Neural cell (in vitro differentiated cells): Measurements from ENCODE around the gene SGSM1. TPM values are rescaled to one million over a fixed set of nuclear protein-coding genes. Genes with fewer than 3 reads are reported as not detected.

Experiments used
- H2AFZ ChIP-seq: fragments of 200-600, 300-800 bp; sonication (generic), shearing (Covaris generic); 2 replicates; pipeline ENCODE4 v1.6.0; 2014; ENCODE audit warnings: low read depth, mild to moderate bottlenecking, antibody characterized with exemption, low read length, moderate library complexity
- H3F3A ChIP-seq: fragments of 200-600 bp; shearing (Covaris generic); 2 replicates; pipeline ENCODE4 v1.6.1; 2016; ENCODE audit warnings: mild to moderate bottlenecking, moderate library complexity, mixed read lengths, antibody characterized with exemption, low read length; ENCODE audit not compliant: insufficient read depth, poor library complexity, severe bottlenecking
- H3K27ac ChIP-seq: fragments of 200-600, 300-800 bp; sonication (generic), shearing (Covaris generic); 2 replicates; pipeline ENCODE4 v1.5.1; 2014; ENCODE audit warnings: mild to moderate bottlenecking, low read length, moderate library complexity
- H3K27me3 ChIP-seq: fragments of 300-800, 200-600 bp; sonication (generic), shearing (Covaris generic); 2 replicates; pipeline ENCODE4 v1.6.0; 2014; ENCODE audit warnings: mild to moderate bottlenecking, low read depth, low read length, moderate library complexity; ENCODE audit not compliant: insufficient read depth
- H3K36me3 ChIP-seq: fragments of 300-800, 200-600 bp; sonication (generic), shearing (Covaris generic); 2 replicates; pipeline ENCODE4 v1.5.1; 2014; ENCODE audit warnings: mild to moderate bottlenecking, antibody characterized with exemption, low read length, moderate library complexity; ENCODE audit not compliant: insufficient read depth
- H3K4me2 ChIP-seq: fragments of 300-800, 200-600 bp; sonication (generic), shearing (Covaris generic); 2 replicates; pipeline ENCODE4 v1.6.0; 2014; ENCODE audit warnings: mild to moderate bottlenecking, low read length
- H3K4me3 ChIP-seq: fragments of 300-800, 200-600 bp; sonication (generic), shearing (Covaris generic); 2 replicates; pipeline ENCODE4 v1.5.1; 2014; ENCODE audit warnings: mild to moderate bottlenecking, low read length, moderate library complexity
- H3K79me2 ChIP-seq: fragments of 200-600 bp; shearing (Covaris generic); replicated peaks from 2 replicates; pipeline ENCODE4 v1.6.0; 2014; ENCODE audit warnings: mild to moderate bottlenecking, low read length, moderate library complexity; ENCODE audit not compliant: insufficient read depth
- H3K9ac ChIP-seq: fragments of 300-800, 200-600 bp; sonication (generic), shearing (Covaris generic); 2 replicates; pipeline ENCODE4 v1.6.1; 2016; ENCODE audit warnings: mild to moderate bottlenecking, low read length, mixed read lengths
- H3K9me2 ChIP-seq: fragments of 200-600 bp; shearing (Covaris generic); 2 replicates; pipeline ENCODE4 v1.6.1; 2016; ENCODE audit warnings: mild to moderate bottlenecking, low read length, mixed read lengths; ENCODE audit not compliant: insufficient read depth
- H3K9me3 ChIP-seq: fragments of 200-600, 300-800 bp; sonication (generic), shearing (Covaris generic); 2 replicates; pipeline ENCODE4 v1.6.1; 2016; ENCODE audit warnings: mild to moderate bottlenecking, mixed run types, low read length, moderate library complexity, mixed read lengths
- H4K20me1 ChIP-seq: fragments of 200-600 bp; shearing (Covaris generic); 2 replicates; pipeline ENCODE4 v1.6.1; 2016; ENCODE audit warnings: mild to moderate bottlenecking, mixed run types; ENCODE audit not compliant: insufficient read depth
- CTCF ChIP-seq: fragments of 450-650 bp; IDR thresholded peaks from 2 replicates; pipeline ENCODE4 v1.5.1; 2014; ENCODE audit warnings: antibody characterized with exemption, mild to moderate bottlenecking, moderate library complexity; ENCODE audit not compliant: poor library complexity, severe bottlenecking
- EP300 ChIP-seq: fragments of 450-650 bp; conservative IDR thresholded peaks from 2 replicates; pipeline ENCODE4 v1.6.1; 2014; ENCODE audit warnings: antibody characterized with exemption, mild to moderate bottlenecking, moderate library complexity; ENCODE audit not compliant: poor library complexity, severe bottlenecking
- EZH2 ChIP-seq: fragments of 200-600, 300-800 bp; shearing (Covaris generic), sonication (generic); IDR thresholded peaks from 2 replicates; pipeline ENCODE4 v1.6.1; 2014; ENCODE audit warnings: antibody characterized with exemption, low read length, borderline replicate concordance, mild to moderate bottlenecking; ENCODE audit not compliant: insufficient read depth, poor library complexity, severe bottlenecking
- MXI1 ChIP-seq: fragments of 450-650 bp; conservative IDR thresholded peaks from 2 replicates; pipeline ENCODE4 v1.6.1; 2014; ENCODE audit warnings: antibody characterized with exemption, mild to moderate bottlenecking; ENCODE audit not compliant: poor library complexity, severe bottlenecking
- POLR2AphosphoS5 ChIP-seq: IDR thresholded peaks from 2 replicates; pipeline ENCODE4 v1.6.1; 2012
- RAD21 ChIP-seq: fragments of 450-650 bp; conservative IDR thresholded peaks from 2 replicates; pipeline ENCODE4 v1.6.1; 2014; ENCODE audit warnings: antibody characterized with exemption, mild to moderate bottlenecking, moderate library complexity
- REST ChIP-seq: IDR thresholded peaks from 2 replicates; pipeline ENCODE4 v1.6.1; 2012; ENCODE audit warnings: borderline replicate concordance
- SMC3 ChIP-seq: fragments of 450-650 bp; conservative IDR thresholded peaks from 2 replicates; pipeline ENCODE4 v1.6.1; 2014; ENCODE audit warnings: antibody characterized with exemption, mild to moderate bottlenecking, moderate library complexity; ENCODE audit not compliant: poor library complexity
- TAF1 ChIP-seq: IDR thresholded peaks from 2 replicates; pipeline ENCODE4 v1.6.1; 2012; ENCODE audit warnings: low read depth
- polyA plus RNA-seq: library from polyadenylated mRNA; depleted of rRNA; stranded (reverse); fragments of >200 nt; gene quantifications from 2 replicates; pipeline ENCODE4 v1.2.3, GENCODE V29; 2014

SGSM1 gene
- polyA plus RNA-seq, 1 donor from 2014 or later, result 7.5 TPM

GRCh38 chr22:24947881-24948280 lies 141.9 kb downstream of the SGSM1 start:
- Histone ChIP-seq H3K9me3 (no peaks in the 10 kb centered on the region), H4K20me1 (no peaks in the 10 kb centered on the region), H3F3A (no peaks in the 10 kb centered on the region), H3K9me2 (no peaks in the 10 kb centered on the region), H3K4me2 (no peak overlapping the region), H3K4me3 (no peak overlapping the region), H3K79me2 (no peaks in the 10 kb centered on the region), H3K27me3 (peaks cover 2% of the 10 kb centered on the region), H3K36me3 (no peaks in the 10 kb centered on the region), H3K9ac (no peak overlapping the region), H2AFZ (no peak overlapping the region), H3K27ac (no peak overlapping the region)
- no peak for TF ChIP-seq EP300
- no peak for TF ChIP-seq POLR2AphosphoS5
- no peak for TF ChIP-seq MXI1
- TF ChIP-seq EZH2, result no peak
- TF ChIP-seq REST, result no peak
- no peak for TF ChIP-seq SMC3
- TF ChIP-seq RAD21, result no peak
- TF ChIP-seq CTCF, result no peak
- TF ChIP-seq TAF1, result no peak

- Histone ChIP-seq H2AFZ (no peak overlapping the region), H3K4me2 (no peak overlapping the region), H3K9me2 (no peaks in the 10 kb centered on the region), H4K20me1 (no peaks in the 10 kb centered on the region), H3K79me2 (no peaks in the 10 kb centered on the region), H3K36me3 (no peaks in the 10 kb centered on the region), H3K27me3 (peaks cover 9% of the 10 kb centered on the region), H3F3A (no peaks in the 10 kb centered on the region), H3K27ac (no peak overlapping the region), H3K9me3 (no peaks in the 10 kb centered on the region), H3K4me3 (no peak overlapping the region), H3K9ac (no peak overlapping the region)
- no peak for TF ChIP-seq REST
- no peak for TF ChIP-seq EP300
- TF ChIP-seq EZH2, result no peak
- TF ChIP-seq MXI1, result no peak
- no peak for TF ChIP-seq CTCF
- no peak for TF ChIP-seq SMC3
- TF ChIP-seq POLR2AphosphoS5, result no peak
Observed at GRCh38 chr22:24948356-24949202, 142.6 kb downstream of the SGSM1 start.
